Erythroblast (primary cell): Measurements from ENCODE around the gene CFAP58.

Source experiments
- DNase-seq, 2 experiments: peaks; one replicate each; lab custom pipeline; 2025; lab: John Stamatoyannopoulos, UW
- GATA1 ChIP-seq: IDR thresholded peaks from 2 replicates; pipeline ENCODE4 v1.6.1; 2011; ENCODE audit warnings: low read depth, mild to moderate bottlenecking, control low read depth, low read length, moderate library complexity
- POLR2A ChIP-seq: IDR thresholded peaks from 2 replicates; pipeline ENCODE4 v1.6.1; 2011; ENCODE audit warnings: mild to moderate bottlenecking, low read length

Gene CFAP58

DNA sequence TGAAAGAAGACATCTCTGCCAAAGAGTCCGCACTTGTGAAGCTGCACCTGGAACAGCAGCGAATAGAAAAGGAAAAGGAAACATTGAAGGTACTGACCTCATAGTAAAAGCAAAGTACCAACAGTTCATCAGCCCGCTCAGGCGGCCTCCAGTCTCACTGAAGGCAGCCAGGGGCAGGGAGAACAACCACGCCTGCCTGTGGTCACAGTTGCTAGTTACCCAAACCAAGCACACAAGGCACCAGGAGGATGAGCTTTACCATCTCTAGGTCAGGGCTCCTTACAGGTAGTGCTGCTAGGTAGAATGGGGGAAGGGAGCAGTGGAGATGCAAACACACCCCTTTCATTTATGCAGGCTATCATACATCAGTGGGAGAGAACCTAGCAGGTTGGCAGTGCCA is 39.8 kb downstream of the CFAP58 start:
- no peak for DNase-seq
- TF ChIP-seq POLR2A = no peak
- TF ChIP-seq GATA1 = no peak

DNA sequence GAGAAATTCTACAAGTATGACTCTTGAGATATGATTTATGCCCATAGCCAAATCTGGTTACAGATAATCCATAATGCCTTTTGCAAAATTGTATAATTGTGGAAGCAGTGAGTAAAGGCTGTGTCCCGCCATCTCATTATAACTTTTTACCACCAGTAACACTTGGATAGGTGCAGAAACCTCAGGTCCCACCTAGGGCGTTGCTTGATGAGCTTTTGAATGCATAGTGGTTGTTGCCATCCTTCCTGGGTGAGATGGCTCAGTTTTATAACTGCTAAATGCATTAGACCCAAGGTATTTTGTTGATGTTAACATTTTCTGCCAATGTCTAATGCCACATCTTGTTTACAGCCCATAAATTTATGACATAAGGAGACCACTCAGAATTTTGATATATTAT is 42.9 kb downstream of the CFAP58 start:
- TF ChIP-seq GATA1 = no peak
- DNase-seq = no peak

DNA sequence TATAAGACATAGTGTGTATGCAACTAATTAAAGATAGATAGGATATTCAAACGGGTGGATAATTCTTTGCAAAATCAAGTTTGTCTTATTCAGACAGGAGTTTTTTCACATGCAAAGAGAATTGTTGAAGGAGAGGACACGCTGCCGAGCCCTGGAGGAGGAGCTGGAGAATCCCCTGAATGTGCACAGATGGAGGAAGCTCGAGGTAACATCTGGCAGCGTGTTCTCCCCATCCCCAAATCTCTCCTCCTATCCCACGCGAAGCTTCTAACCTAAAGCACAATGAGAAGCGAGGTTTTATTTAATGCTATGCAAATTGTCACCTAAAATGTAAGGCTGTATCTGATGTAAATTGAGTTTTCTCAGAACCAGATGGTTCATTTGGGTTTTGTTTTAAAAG is 50.0 kb downstream of the CFAP58 start:
- no peak for TF ChIP-seq POLR2A
- no peak for TF ChIP-seq GATA1
- no peak for DNase-seq

DNA sequence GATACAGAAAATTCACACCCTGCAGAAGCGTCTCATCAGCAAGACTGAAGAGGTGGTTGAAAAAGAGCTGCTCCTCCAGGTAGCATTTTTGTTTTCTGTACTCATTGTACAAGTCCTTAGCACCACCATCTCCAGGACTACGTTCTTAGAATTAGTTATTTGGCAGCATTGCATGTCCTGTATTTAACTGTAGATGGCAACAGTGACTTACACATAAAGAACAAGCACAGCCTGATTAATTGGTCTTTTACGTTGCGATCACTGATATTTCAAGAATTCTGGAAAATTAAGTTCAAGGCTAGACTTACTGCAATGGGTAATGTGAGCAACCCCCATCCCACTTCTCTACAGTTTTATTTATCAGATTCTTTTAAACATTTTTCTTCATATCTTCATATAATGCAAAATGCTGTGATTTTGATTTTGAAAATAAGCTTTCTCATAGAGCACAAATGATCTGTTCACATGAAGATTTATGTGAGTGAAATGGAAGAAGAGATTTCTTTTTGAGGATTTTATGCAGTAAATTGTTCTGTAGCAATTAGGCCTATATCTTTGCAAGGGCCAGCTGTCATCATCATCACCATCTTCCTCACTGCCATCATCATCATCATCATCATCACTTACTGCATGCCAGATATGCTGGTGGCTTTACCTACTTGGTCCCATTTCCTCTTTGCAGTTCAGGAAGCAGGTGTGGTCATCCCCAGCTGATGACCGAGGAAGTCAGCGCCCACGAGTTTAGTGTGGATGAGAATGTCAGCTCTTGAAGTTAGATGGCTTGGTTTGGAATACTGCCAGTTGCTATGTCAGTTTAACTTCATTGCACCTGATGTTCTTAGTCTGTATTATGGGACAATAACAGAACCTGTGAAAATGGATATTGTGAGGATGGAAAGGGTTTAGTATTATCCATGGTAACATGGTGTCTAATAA is 53.4 kb downstream of the CFAP58 start:
- TF ChIP-seq POLR2A (no peak), GATA1 (no peak)
- peak; percentile 21 to 27 for DNase-seq

DNA sequence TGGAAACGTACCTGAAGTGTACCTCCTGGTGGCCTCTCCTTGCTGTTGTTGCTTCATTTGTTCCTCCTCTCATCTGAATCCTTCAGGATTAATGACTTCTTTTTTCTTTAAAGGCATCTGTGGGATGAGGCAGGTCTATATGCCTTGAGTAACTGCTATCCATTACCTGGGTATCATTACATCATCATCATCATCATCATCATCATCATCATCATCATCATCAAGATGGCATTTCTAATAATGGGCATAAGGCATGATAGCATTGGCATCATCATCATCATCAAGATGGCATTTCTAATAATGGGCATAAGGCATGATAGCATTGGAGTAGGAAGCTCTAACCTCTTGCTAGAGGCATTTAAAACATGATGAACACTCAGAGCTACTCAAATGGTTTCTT is 59.9 kb downstream of the CFAP58 start:
- TF ChIP-seq GATA1 (no peak), POLR2A (no peak)

DNA sequence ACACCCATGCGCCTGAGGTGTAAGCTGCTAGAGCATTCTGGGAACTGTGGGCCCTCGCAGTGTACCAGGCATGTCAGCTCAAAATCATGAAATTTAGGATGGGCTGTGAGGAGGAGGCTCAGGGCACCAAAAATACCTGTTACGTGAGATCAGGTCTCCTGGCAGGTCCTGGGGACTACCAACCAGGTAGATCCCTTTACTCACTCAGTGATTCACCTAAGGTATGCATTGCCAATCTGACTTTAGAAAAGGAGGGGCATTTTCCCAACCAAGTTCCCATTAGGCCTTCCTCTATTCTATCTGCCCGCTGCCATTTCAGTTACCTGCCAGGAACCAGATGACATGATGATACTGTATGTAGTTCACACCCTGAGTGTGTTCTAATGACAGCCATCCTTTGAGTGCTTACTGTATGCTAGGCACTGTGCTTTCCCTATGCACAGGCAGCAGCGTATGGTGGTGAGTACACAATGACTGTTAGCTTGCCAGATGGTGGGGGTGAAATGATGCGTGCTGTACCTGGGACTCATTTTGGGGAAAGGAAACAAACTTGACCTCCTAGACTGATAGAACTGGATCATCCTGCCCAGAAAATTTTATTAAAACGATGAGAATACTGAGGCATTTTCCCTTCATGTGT is 62.0 kb downstream of the CFAP58 start:
- DNase-seq = no peak
- TF ChIP-seq GATA1 = no peak
- no peak for TF ChIP-seq POLR2A

More for the DNA sequence above, 59.9 kb downstream of the CFAP58 start:
- no peak for DNase-seq

DNA sequence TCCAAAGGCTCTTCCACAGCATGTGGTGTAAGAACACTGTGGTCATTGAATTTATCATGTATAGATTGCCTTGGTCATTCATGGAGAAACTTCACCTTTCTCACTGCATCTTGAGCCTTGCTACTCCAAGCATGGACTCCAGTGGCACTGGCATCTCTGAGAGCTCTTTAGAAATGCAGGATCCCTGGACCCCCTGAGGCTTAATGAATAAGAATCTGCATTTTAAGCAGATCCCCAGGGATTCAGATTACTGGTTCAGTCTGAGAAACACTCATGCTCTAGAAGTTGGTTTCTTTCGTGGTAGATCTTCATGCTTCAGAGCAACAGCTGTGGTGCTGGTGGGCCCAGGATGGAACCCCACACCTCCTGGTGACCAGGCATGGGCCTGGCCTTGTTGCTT is 63.2 kb downstream of the CFAP58 start:
- no peak for TF ChIP-seq POLR2A
- TF ChIP-seq GATA1 = no peak
- DNase-seq = no peak

DNA sequence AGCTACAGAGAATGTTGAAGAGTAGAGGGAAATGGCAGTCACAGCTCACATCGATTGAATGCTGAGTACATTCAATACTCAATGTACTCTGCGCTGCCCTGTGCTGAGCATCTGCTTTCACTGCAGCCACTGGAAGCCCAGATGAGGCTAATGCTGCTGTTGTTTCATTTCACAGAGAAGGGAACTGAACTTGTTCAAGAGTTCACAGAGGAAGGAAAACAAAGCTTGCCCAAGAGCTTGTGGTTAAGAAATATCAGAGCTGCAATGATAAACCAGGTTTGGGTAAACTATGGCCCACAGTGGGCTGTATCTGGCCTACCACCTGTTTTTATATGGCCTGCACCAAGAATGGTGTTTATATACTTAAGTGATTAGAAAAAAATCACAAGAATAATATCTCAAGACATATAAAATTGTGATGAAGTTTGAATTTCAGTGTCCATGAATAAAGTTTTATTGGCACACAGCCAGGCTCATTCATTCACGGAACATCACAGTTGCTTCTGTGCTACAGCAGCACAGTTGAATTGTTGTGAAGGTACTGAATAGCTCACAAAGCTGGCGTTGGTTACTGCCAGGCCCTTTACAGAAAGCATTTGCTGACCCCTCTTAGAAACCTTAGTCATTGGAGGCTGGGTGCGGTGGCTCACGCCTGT is 64.1 kb downstream of the CFAP58 start:
- no peak for TF ChIP-seq POLR2A
- no peak for TF ChIP-seq GATA1
- no peak for DNase-seq

DNA sequence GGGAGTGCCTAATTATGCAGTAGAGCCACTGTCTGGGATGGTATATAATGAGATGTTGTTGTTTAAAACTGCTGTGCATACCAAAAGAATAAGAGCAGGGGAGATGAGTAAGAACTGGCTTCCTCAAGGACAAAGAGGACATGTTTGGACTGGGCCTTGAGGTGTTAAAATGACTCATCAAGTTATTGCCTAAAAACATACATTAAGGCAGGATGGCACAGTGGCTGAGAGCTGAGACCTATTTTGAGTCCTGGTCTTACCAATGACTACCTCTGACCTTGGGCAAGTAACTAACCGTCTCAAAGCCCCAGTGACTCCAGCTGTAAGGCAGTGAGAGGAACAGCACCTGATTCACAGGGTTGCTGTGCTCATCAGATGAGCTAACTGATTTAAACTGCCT is 71.1 kb downstream of the CFAP58 start:
- DNase-seq = no peak
- TF ChIP-seq GATA1 (no peak), POLR2A (no peak)

DNA sequence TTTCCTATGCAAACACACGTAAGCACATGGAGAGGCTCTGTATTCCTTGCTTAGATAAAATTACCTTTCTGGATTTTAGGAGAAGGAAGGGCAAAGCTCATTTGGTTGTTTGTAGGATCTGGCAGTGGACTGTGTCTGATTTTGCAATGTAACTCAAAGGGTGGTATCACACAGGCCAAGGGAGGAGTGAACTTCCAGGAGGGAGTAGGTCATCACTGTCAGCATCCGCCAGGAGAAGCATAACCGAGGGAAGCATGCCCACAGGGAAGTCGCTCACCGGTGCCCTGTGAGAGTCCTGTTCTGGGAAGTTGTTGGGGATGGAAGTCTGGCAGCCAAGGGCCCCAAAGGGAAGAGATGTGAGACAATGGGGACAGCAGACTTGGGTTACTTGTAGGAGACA is 74.4 kb downstream of the CFAP58 start:
- TF ChIP-seq POLR2A (no peak), GATA1 (no peak)
- DNase-seq = no peak

DNA sequence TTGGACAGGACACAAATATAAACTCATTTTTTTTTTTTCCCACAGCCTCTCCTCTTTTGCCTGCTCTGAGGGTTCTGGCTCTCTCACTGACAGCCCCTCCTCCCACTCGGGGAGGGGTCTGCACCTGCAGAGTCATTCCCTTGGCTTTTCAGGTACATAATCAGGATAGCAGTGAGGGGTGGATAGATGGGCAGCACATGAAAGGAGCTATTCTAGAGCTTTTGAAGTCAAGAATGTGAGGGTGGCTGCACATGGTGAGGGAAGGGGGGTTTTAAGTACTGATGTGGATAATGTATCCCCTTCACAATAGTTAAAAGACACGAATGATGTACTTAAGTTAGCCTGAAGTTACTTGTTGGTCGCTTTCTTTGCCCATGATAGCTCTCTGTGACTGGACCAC is 76.2 kb downstream of the CFAP58 start:
- no peak for DNase-seq
- no peak for TF ChIP-seq GATA1
- no peak for TF ChIP-seq POLR2A

DNA sequence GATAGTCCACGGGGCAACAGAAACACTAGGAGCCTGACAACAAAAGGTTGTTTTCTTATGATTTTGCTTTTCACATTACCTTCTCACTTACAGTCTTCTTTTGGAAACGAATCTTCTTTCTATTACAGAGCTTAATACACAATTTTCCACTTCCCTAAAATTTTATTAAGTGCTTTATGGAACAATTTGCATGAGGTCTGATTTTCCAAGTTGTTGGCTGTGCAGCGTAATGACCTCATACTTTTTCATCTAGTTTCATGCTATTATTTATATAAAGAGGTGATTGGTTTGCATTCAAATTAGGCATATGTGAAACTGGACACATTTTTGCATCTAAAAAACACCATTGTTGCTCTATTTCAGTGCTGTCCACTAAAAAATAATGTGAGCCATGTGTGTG is 76.7 kb downstream of the CFAP58 start:
- TF ChIP-seq POLR2A = no peak
- DNase-seq = no peak

DNA sequence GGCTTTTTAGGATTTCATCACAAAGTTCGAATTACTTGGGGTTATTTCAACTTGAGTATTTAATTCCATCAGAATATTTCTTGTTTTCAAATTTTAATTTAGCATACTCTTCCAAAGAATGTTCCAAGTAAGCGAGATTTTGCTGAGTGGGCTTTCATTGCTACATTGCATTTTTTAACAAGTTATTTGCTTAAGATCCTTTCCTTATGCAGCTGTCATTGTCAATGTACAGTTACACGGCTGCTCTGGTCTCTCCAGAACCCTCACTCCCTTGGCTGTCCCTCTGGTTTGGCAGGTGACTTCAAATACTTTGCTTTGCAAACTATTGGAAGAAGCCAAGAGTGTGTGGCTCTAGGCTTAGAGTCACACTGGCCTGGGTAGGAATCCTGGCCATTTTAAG is 80.0 kb downstream of the CFAP58 start:
- TF ChIP-seq GATA1 = no peak
- no peak for DNase-seq

DNA sequence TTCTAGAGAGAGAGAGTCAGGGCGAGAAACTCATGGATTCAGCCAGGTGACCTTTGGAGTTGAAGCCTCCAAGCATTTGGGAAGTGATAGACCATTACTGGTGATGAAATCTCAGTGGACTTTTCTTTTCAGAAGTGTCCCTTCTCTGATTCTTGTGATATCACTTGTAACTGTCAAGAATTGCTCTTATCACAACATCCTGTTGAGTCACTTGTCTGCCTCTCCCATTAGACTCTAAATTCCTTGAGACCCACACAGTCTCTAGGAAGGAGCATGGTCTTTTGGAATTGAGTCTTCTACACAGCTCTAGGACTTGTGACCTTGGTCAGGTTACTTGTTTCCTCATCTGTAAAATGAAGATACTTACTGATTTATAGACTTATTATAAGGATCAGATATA is 81.0 kb downstream of the CFAP58 start:
- DNase-seq = no peak
- TF ChIP-seq POLR2A (no peak), GATA1 (no peak)
